GM23248 (cell line): ENCODE results near the gene GRIK5. TPM values are rescaled to one million over a fixed set of nuclear protein-coding genes. Genes with fewer than 3 reads are reported as not detected.

Experiments used
- DNase-seq: peaks from one replicate; pipeline ENCODE4 v3.0.0-alpha.2; 2015
- H2AFZ ChIP-seq: fragments of 200-600 bp; sonication (generic); 2 replicates; pipeline ENCODE4 v1.6.1; 2016; ENCODE audit warnings: antibody characterized with exemption
- H3F3A ChIP-seq: fragments of 200-600 bp; sonication (generic); 2 replicates; pipeline ENCODE4 v1.6.1; 2016; ENCODE audit warnings: mild to moderate bottlenecking, antibody characterized with exemption, mixed run types; ENCODE audit not compliant: insufficient read depth
- H3K27ac ChIP-seq: fragments of 200-600 bp; sonication (generic); 2 replicates; pipeline ENCODE4 v1.5.1; 2016; ENCODE audit warnings: mild to moderate bottlenecking
- H3K27me3 ChIP-seq: fragments of 200-600 bp; sonication (generic); replicated peaks from 2 replicates; pipeline ENCODE4 v1.6.1; 2016; ENCODE audit warnings: mild to moderate bottlenecking; ENCODE audit not compliant: insufficient read depth
- H3K36me3 ChIP-seq: fragments of 200-600 bp; sonication (generic); 2 replicates; pipeline ENCODE4 v1.6.1; 2016; ENCODE audit warnings: low read depth, mild to moderate bottlenecking
- H3K4me1 ChIP-seq: fragments of 200-600 bp; sonication (generic); 2 replicates; pipeline ENCODE4 v1.6.1; 2016; ENCODE audit warnings: mild to moderate bottlenecking; ENCODE audit not compliant: insufficient read depth
- H3K4me2 ChIP-seq: fragments of 200-600 bp; sonication (generic); one replicate; pipeline ENCODE4 v1.6.1; 2016; ENCODE audit warnings: mild to moderate bottlenecking; ENCODE audit not compliant: unreplicated experiment
- H3K4me3 ChIP-seq: fragments of 200-600 bp; sonication (generic); 2 replicates; pipeline ENCODE4 v1.5.1; 2016; ENCODE audit warnings: mild to moderate bottlenecking
- H3K79me2 ChIP-seq: fragments of 200-600 bp; sonication (generic); 2 replicates; pipeline ENCODE4 v1.6.1; 2016; ENCODE audit warnings: mild to moderate bottlenecking; ENCODE audit not compliant: insufficient read depth
- H3K9ac ChIP-seq: fragments of 200-600 bp; sonication (generic); 2 replicates; pipeline ENCODE4 v1.6.1; 2016; ENCODE audit warnings: mild to moderate bottlenecking
- H3K9me2 ChIP-seq: fragments of 200-600 bp; sonication (generic); 2 replicates; pipeline ENCODE4 v1.6.1; 2016; ENCODE audit warnings: mixed run types, mild to moderate bottlenecking, moderate library complexity; ENCODE audit not compliant: insufficient read depth
- H3K9me3 ChIP-seq: fragments of 200-600 bp; sonication (generic); one replicate; pipeline ENCODE4 v1.6.1; 2017; ENCODE audit warnings: low read depth
- H4K20me1 ChIP-seq: fragments of 200-600 bp; sonication (generic); 2 replicates; pipeline ENCODE4 v1.6.0; 2016; ENCODE audit not compliant: insufficient read depth
- EZH2 ChIP-seq: fragments of 200-600 bp; sonication (generic); IDR thresholded peaks from 2 replicates; pipeline ENCODE4 v1.6.1; 2018; ENCODE audit warnings: antibody characterized with exemption, mild to moderate bottlenecking; ENCODE audit not compliant: insufficient read depth, poor library complexity, severe bottlenecking
- EZH2phosphoT487 ChIP-seq: fragments of 200-600 bp; sonication (generic); IDR thresholded peaks from 2 replicates; pipeline ENCODE4 v1.6.1; 2018; ENCODE audit warnings: antibody characterized with exemption, moderate library complexity, mild to moderate bottlenecking, low read depth; ENCODE audit not compliant: insufficient read depth
- WGBS, 2 experiments: methylation state at CpG; one replicate each; pipeline ENCODE4 v1.1.6; 2015 to 2017; ENCODE audit warnings: low lambda C conversion rate in 2 of 2, low coverage in 1 of 2; ENCODE audit errors: missing lambda C conversion rate in 2 of 2; 5-methylcytosine and 5-hydroxymethylcytosine counted together
- in situ Hi-C: fragments of 300-500 bp; cut with MboI; formaldehyde crosslinking; loops from 2 replicates; pipeline ENCODE4 v1.15.0; 2020
- polyA plus RNA-seq: library from polyadenylated mRNA; unstranded; fragments of >200 nt; fragmentation: Nextera tagmentation; extraction: Ambion mirVana; gene quantifications from 2 replicates; pipeline ENCODE4 v1.2.1, GENCODE V29; 2016
- total RNA-seq: library from RNA; depleted of rRNA; stranded (reverse); fragments of >200 nt; shearing (Covaris generic); gene quantifications from 2 replicates; pipeline ENCODE4 v1.2.3, GENCODE V29; 2014

Gene GRIK5
- total and polyA plus RNA-seq, 2 experiments from 2014 or later: not detected

GRCh38 chr19:42086188-42086736 lies 16.3 kb upstream of the GRIK5 start:
- Histone ChIP-seq H3K4me1 (peaks cover 17% of the 10 kb centered on the region), H3K9ac (no peak overlapping the region), H3K27me3 (no peaks in the 10 kb centered on the region), H2AFZ (no peak overlapping the region), H3K27ac (no peak overlapping the region), H3K79me2 (peaks cover 22% of the 10 kb centered on the region), H4K20me1 (no peaks in the 10 kb centered on the region), H3K36me3 (0 out of 2 replicates have a peak, but pooled peaks cover 2% of the 10 kb centered on the region), H3K4me3 (no peak overlapping the region), H3K9me3 (no peaks in the 10 kb centered on the region), H3F3A (peaks cover 21% of the 10 kb centered on the region; the same call in 1 of the 2 replicates), H3K4me2 (no peak overlapping the region), H3K9me2 (no peaks in the 10 kb centered on the region)
- in situ Hi-C loops: no loop called here
- DNase-seq: no peak
- TF ChIP-seq EZH2: no peak
- TF ChIP-seq EZH2phosphoT487: no peak
- 78 to 80% methylated on average over 9 of the region's 9 CpGs for WGBS, 2 experiments

- in situ Hi-C loops: no loop called here
- H3K4me3 ChIP-seq: no peak overlapping the region
- no peaks in the 10 kb centered on the region for H3K9me3 ChIP-seq
- H3K27ac ChIP-seq: no peak overlapping the region
- H4K20me1 ChIP-seq: no peaks in the 10 kb centered on the region
- H3K27me3 ChIP-seq: no peaks in the 10 kb centered on the region
- peaks cover 21% of the 10 kb centered on the region; the same call in 1 of the 2 replicates for H3F3A ChIP-seq
- H3K4me1 ChIP-seq: peaks cover 9% of the 10 kb centered on the region
- H3K9me2 ChIP-seq: no peaks in the 10 kb centered on the region
- H2AFZ ChIP-seq: no peak overlapping the region
- no peak for TF ChIP-seq EZH2phosphoT487
- TF ChIP-seq EZH2: no peak
- H3K4me2 ChIP-seq: no peak overlapping the region
- peaks cover 49% of the 10 kb centered on the region for H3K79me2 ChIP-seq
- 80 to 92% methylated on average over 5 of the region's 5 CpGs for WGBS, 2 experiments
- H3K9ac ChIP-seq: no peak overlapping the region
- H3K36me3 ChIP-seq: 0 out of 2 replicates have a peak, but pooled peaks cover 6% of the 10 kb centered on the region
- no peak for DNase-seq
These were observed 13.5 kb upstream of the GRIK5 start for GRCh38 chr19:42083537-42083936.

- DNase-seq: peak; percentile 76
- Histone ChIP-seq H3K9me2 (no peaks in the 10 kb centered on the region), H2AFZ (no peak overlapping the region), H3K9ac (no peak overlapping the region), H3K9me3 (no peaks in the 10 kb centered on the region), H3K36me3 (0 out of 2 replicates have a peak, but pooled peaks cover 6% of the 10 kb centered on the region), H4K20me1 (no peaks in the 10 kb centered on the region), H3K79me2 (peaks cover 68% of the 10 kb centered on the region), H3K27ac (no peak overlapping the region), H3K27me3 (no peaks in the 10 kb centered on the region), H3F3A (peaks cover 12% of the 10 kb centered on the region; the same call in 1 of the 2 replicates), H3K4me1 (peaks cover 10% of the 10 kb centered on the region), H3K4me2 (no peak overlapping the region), H3K4me3 (no peak overlapping the region)
- in situ Hi-C loops: no loop called here
- WGBS, 2 experiments: 76 to 81% methylated on average over 2 of the region's 2 CpGs
- TF ChIP-seq EZH2 (no peak), EZH2phosphoT487 (no peak)
These were observed 11.7 kb upstream of the GRIK5 start for GRCh38 chr19:42081584-42082203.

GRCh38 chr19:42080764-42081375 lies 10.9 kb upstream of the GRIK5 start:
- 0 out of 2 replicates have a peak, but pooled peaks cover 6% of the 10 kb centered on the region for H3K36me3 ChIP-seq
- H3F3A ChIP-seq: peaks cover 9% of the 10 kb centered on the region; the same call in 1 of the 2 replicates
- H4K20me1 ChIP-seq: no peaks in the 10 kb centered on the region
- TF ChIP-seq EZH2: no peak
- no peak for TF ChIP-seq EZH2phosphoT487
- no peaks in the 10 kb centered on the region for H3K9me3 ChIP-seq
- no peaks in the 10 kb centered on the region for H3K27me3 ChIP-seq
- H2AFZ ChIP-seq: no peak overlapping the region
- H3K9ac ChIP-seq: no peak overlapping the region
- in situ Hi-C loops: no loop called here
- H3K9me2 ChIP-seq: no peaks in the 10 kb centered on the region
- WGBS, 2 experiments: 89 to 91% methylated on average over 23 to 28 of the region's 28 CpGs
- no peak for DNase-seq
- H3K4me1 ChIP-seq: peaks cover 10% of the 10 kb centered on the region
- no peak overlapping the region for H3K4me3 ChIP-seq
- H3K27ac ChIP-seq: no peak overlapping the region
- no peak overlapping the region for H3K4me2 ChIP-seq
- peaks cover 75% of the 10 kb centered on the region for H3K79me2 ChIP-seq
